NCI-H524 (cell line): ENCODE data around the gene TGM4.
A peak's percentile ranks its signal among the peaks of the same experiment; 100 is the strongest.
"Not testable (repeated sequence)": the region's sequence is repeated elsewhere in the genome, so short reads cannot be mapped to it uniquely, and the experiment has no call there.

Source experiments
- DNase-seq, 2 experiments: peaks; one replicate each; lab custom pipeline; 2025; lab: John Stamatoyannopoulos, UW

The TGM4 gene

DNA sequence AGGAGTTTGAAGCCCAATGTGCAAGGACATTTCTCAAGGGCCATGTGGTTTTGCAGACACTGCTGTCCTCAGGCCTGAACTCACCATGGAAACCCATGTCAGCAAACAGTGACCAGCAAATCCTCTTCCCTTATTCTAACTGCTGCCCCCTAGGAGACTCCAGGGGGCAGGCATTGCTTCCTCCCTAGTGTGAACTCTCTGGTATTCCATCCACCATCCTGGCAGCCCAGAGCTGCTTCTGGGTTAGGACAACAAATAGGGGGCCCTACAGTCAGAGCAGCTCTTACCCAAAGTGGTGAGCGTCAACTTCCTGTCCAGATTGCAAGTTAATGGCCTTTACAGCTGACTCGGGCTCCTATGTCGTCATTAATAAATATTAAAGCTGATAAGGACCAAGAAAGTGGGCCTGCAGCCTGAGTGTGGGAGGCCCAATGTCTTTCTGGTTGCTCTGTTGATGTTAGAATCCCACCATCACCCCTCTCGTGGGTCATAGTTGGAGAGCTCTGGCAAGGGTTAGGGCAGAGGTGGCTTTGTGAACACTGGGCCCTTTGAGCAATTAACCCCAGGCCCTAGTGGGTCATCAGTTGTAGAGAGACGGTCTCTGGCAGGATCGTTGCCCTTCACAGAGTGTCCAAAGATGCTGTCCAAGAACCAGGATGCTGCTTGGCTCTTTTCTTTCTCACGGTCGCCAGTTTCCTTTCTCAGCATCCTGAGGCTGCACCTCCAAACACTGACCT lies 41.5 kb downstream of the TGM4 start:
- DNase-seq: no peak

DNA sequence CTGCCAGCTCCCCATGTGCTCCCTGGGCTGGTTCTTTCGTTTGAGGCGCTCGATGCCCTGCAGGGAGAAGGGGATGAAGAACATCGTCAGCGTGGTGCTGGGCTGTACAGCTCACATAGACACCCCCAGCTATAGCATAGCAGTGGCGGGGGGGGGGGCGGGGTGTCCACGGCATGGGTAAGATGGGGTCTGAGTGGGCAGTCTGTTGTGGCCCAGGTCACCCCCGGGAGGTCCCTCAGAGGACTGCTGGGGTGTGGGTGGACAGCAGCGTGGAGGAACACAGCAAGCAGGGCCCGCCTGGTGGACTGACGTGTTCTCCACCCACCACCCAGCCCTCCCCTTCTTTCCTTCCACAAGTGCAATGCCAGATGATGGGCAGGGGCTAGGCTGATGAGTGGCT lies 43.7 kb downstream of the TGM4 start:
- no peak for DNase-seq

DNA sequence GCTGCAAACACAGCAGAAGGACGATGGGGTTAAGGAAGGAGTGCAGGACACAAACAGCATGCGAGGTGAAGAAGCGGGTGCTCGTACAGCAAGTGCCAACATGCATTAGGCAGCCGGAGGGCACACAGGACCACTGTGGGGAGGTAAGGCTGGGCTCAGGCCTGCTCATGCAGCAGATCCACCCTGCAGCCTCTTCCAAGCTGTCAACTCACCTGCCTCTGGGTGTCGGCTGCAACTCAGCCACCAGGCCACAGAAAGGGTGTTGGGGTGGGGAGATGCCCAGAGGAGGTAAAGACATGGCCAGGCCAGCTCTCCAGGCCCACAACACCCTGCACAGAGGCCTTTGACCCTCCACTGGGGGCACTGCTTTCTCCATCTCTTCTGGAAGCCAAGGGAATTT lies 44.2 kb downstream of the TGM4 start:
- DNase-seq: no peak

DNA sequence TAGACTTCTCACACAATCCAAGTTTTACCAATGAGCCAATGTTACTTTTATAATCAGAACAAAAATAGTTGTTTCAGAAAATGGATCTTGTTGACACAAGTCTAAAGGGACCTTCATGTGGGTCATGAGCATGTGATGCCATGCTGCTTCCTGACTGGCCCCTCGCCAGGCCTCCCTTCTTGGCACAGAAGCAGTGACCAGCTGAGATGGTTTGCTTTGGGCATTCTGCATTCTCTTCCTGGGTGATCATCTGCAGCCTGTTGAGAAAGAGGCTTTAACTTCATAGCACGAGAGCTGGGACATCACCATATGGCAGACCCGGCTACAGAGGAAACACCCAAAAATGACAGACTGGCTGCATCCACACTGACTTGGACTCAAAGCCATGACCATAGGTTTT lies 45.7 kb downstream of the TGM4 start:
- DNase-seq: no peak

DNA sequence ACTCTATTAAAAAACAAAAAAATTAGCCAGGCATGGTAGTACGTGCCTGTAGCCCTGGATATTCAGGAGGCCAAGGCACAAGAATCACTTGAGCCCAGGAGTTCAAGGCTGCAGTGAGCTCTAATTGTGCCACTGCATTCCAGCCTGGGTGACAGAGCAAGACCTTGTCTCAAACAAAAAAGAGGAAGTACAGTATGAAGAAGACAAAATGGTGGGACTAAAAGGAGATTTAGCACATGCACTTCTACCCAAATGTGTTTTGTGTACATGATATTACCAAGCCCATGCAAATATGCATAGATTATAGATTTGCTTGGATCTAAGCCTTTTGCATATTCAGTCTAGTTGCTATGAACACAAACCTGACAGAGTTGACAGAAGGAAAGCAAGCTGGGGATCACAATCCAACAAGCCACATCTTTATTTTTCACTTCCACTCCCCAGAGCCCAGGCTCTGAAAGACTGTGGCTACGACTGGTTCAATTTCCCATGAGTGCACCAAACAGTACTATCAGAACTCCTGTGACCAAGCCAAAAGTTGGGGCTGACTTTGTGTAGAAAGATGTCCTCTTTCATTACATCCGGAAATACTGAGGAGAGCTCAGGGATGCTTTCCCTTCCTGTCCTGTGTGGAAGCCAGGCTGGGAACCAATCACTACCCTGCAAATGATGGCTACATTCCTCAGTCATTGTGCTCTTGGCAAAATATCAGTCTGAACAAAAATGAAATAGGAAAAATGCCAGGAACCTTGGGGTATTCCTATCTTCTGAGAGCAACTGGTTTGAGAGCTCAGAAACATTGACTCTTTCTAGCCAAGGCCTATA lies 49.4 kb downstream of the TGM4 start:
- no peak for DNase-seq

DNA sequence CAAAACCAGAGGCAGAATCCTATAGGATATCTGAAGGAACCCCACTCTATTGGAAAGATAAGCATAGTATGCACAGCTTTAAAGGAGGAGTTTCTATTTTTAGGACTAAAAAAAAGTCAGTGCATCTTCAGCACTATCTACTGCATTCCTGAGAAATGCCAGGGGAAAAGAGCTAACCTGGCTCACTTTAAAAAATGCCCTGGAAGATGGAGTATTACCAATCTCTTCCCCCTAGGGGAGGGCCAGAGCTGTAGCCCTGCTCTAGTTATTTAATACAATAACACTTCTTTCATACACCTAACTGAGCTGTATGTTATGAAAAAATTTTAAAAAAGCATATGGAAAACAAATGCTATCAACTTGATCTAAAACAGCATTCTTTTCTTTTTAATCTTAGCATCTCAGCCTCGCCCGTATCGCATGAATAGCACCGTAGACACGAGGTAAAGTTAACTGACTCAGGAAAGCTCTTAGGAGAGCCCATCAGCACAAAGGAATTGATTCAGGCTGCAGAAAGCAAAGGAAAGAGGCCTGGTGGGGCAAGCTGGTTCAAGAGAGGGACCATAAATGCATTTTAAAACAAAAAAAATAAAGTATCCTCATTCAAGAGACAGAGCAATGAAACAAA lies 50.2 kb downstream of the TGM4 start:
- DNase-seq: no peak

DNA sequence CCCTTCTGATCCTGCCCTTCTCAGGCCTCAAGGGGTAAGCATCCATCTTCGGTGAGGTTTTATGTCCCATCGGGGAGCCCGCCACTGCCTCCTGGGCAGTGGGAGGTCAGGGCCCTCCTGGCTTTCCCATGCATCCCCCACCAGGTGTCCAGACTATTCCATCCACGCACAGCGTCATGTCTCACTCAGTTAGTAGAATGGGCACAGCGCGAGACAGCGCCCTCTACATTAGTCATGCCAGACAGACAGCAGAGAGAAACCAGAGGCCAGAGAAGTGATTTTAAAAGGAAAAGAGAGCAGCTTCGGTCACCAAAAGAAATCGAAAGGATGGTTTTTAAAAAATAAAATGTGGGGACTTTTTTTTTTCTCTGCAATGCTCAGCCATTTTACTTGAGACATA lies 51.8 kb downstream of the TGM4 start:
- no peak for DNase-seq

DNA sequence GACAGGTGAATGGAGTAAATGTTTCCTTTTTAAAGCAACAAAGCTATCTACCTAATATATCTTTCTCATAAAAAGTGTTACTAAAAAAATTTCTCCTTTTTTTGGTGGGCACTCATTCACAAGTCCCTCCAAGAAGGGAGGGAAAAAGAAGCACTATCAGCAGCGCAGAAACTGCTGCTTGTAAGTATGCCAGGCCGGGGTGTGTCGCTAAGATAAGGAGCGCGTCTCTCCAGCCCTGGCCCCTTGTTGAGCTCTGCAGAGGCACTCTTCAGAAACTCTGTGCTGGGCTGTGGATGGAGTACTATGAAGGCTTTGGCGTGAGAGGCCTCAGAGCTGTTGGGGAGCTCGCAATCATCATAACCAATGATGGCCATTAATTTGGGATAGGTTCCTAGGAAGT lies 52.5 kb downstream of the TGM4 start:
- no peak for DNase-seq

DNA sequence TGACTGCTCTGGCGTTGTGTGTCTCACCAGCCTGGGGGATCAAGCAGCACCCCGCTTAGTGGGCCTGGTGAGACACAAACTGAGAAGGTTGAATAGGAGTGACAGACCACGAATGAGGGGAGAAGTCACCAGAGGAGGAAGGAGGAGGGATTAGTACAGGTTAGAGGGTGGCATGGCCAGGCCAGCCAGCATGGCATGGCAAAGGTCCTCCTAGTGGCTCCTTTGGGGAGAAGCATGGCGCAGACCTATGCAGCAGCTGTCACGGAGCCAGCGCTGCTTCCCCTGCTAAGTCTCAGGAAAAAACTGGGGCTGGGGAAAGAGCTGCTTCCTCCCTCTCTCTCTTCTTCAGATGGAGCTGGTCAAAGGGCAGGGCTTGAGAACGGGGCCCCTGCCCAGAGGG lies 53.0 kb downstream of the TGM4 start:
- no peak for DNase-seq

DNA sequence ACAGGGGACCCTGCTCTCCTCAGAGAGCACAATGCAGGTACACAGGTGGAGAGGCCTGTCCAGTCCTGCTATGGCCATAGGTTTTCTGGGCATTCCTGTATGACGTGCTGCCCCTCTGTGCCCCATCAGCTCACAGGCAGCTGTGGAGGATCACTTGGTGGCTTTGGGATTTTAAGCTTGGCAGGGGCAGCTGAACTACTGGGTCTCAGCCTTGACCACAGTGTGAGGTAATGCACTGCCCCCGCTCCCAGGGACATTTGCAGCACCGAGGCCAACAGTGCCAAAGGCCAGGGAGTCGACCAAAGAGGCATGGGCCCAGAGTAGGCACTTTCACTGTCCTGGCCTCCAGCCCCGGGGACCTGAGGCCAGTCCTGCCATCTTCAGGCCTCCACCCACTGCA lies 55.4 kb downstream of the TGM4 start:
- DNase-seq: no peak

DNA sequence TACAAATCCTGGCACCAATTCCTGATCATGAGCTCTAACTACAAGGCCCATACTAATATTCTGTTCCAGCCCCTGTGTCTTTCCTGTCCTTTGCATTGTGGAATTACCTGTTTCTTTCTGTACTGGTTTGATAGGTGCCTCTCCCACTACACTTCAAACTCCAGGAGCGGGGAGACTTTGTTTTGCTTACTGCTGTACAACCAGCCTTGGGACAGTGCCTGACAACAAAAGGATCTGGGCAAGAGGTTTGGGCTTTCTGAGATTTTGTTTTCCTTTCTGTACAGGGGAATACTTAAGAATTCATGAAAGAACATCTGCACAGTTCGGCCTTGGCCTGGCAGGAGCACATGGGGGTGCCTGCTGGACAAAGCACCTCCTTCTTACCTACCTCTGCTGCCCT lies 56.5 kb downstream of the TGM4 start:
- DNase-seq: no peak

DNA sequence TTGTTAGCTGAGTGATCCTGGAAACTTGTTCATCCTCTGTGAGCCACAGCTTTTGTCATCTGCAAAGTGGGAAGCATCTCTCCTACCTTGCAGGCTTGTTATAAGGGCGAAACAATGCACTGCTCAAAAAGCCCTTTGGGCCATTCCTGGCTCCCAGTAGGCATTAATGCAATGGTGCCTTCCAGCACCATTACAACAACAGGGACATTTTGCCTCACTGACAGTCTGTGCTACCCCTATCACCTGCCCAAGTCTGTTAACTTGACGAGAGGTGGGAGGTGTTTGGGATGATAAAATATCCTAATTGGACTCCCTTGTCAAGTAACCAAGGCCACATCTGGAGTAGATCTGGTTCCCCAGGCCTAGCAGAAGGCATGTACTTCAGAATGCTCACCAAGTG lies 57.4 kb downstream of the TGM4 start:
- DNase-seq: no peak

DNA sequence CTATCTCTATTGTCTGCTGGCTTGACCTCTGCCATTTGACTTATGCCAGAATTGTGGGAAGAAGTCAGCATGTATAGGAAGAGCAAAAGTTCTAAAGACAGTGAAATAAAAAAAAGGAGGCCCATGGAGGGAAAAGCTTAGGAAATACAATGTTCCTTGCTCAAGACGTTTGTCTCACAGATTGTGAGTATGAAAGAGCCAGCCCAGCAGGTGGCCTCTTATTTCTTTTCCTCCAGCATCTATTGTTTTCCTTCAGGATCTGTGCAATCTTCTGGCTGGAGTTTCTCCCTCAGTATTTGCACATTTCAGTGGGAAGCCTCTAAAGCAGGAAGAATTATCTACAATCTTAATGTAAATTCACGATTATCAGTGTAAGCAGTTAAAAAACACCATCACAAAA lies 57.9 kb downstream of the TGM4 start:
- no peak for DNase-seq

DNA sequence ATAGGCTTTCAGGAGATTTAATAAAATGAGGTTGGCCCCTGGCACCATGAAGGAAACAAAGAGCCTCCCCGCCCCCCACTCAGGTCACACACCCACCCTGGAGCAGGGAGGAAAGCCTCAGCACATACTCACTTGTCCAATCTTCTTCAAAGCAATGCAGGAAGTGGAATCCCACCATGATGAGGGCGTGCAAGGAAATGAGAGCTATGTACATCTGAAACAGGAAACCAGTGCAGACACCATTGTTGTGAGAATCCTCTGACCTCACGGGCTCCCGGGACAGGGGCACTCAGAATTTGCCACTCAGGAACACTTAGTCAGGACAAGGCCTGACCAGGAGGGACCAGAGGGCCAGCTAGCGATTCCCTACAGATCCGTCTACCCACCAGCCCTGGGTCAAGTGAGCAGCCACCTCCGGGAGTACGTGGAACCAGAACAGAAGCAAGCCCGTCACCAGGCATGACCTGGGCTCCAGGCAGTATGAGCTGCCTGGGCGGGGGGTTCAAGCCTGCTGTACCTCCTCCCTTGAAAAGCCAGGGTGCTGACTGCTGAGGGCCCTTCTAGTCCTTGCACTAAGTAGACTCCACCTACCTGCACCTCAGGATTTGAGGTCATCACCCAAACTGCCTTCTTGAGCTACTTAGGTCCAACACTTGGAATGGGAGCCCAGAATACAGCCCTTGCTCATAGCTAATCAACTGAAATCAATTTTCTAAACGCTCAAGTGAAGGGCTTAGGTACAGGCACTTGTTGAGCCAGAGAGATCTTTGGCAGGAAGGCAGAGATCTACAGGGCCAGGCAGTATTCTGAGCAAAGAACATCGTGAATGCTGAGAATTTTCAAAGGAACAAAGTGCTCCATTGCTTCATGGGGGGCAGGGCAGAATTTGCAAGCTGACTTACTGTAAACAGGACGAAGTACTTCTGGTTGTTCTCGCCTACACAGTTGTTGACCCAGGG lies 58.9 kb downstream of the TGM4 start:
- DNase-seq: no peak

DNA sequence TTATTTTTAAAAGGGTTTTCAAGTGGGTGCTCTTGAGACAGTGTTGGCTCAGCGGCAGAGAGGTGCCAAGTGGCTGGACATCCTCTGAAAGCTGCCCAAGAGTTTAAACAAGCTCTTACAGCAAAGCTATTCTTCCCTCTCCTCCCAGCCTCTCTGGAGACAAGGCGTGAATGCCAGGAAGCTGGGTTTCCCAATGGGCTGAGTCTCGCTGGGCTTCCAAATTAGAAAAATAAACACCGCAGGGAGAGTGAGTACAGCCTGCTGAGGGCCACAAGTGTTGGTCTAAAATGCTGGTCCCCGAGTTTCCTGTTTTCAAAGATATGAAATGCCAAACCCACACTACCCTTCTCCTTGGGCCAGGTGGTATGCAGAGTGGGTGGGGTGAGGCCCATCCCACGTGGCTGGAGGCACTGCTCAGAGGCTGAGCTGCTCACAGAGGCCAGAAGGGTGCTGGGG lies 65.2 kb downstream of the TGM4 start:
- DNase-seq: peak; percentile 74 to 93

DNA sequence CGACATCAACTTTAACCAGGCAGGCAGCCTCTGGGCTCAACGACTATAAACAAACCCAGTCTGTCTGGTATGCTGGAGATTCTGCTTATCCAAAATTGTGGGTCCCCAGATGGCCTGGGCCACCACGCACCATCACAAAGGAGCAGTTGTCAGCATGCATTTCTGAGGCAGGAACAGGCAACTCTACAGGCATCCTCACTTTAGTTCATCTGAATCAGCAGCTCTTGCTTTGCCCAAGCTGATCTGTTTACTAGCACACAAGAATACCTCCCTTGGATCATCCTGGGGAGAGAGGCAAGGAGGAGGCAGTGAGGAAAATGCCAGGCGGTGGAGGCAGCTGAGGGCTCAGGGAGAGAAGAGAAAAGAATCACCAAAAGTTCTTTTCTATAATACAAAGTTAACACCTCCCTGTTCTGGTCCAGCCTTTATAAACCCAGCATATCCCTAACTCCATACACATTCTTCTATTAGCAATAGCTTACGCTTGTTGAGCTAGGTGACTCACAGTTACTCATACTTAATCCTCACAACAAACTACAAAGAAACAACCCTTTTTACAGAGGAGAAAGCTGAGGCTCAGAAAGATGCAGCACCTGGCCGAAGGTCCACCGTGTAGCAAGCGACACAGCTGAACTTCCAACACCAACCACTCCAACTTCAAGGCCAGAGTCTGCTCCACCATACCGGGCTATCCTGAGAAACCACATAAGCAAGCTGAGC lies 68.0 kb downstream of the TGM4 start:
- DNase-seq: no peak

DNA sequence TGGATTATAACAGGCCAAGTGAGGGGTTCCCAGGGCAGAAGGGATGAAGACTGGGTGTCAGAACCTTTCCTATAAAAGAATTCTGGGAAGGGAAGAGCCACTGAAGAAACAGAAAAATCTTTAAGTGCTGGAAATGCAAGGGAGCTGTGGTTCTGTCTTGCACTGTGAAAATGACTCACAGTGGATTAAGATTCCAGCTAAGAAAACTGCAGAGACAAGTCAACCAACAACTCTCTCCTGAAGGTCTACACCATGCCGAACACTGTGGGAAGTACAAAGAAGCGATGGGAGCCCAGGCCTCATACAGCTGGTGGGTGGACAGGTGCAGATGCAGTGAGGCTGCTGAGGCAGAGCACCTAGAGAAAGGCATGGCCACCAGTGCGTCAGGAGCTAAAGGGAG lies 73.8 kb downstream of the TGM4 start:
- DNase-seq: no peak

DNA sequence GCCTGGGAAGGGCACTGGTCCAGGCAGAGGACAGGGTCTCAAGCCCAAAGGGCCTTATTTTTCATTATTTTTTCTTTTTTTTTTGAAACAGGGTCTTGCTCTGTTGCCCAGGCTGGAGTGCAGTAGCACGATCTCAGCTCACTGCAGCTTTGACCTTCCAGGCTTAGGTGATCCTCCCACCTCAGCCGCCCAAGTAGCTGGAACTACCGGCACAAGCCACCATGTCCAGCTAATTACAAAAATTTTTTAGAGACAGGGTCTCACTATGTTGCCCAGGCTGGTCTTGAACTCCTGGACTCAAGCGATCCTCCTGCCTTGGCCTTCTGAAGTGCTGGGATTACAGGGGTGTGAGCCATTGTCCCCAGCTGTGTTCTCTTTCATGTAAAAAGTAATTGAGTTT lies 75.4 kb downstream of the TGM4 start:
- DNase-seq: not testable (repeated sequence)

DNA sequence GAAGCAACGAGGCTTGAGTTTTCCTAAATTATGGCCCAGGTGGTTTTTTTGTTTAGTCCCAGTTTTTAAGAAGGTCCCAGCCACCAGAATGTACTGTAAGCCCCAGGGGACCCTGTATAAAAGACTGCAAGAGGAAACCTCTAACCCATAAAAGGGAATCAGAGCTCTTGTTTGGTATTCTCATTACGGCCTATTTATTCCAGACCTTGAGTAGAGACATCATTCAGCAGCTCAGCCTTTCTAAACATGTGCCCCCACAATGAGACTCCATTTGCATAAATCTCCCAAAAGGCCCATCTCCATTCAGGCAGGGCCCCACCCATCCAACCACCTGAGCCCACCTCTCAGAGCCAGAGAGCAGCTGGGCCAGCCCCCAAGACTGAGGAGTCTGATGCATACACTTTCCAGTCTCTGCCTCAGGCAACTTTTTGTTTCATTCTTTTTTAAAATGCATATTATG lies 75.9 kb downstream of the TGM4 start:
- DNase-seq: no peak

DNA sequence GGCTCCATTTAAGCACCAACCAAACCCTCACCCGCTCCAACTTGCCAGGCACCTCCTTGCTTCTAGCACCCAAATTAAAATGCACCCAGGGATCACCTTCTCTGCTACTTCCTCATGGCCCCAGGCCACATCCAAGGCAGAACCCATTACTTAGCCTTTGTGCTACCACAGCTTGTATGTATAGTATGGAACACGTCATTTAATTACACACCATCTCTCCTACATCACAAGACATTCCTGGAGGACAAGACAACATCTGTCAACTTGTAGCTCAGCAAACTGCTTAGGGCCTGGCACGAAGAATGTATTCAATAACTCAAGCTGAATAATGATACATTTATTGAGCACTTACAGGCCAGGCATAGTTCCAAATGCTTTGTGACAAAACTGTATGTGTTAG lies 78.3 kb downstream of the TGM4 start:
- no peak for DNase-seq

DNA sequence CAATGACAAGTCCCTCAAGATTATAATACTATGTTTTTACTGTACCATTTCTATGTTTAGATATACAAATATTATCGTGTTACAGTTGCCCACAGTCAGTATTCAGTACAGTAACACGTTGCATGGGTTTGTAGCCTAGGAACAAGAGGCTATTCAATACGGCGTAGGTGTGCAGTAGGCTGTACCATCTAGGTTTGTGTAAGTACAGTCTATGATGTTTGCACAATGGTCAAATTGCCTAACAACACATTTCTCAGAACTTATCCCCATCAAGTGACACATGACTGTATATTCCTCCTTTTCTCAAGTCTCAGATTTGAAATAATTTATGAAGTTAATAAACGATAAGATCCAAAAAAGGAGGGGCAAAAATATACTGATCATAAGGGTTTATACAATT lies 79.9 kb downstream of the TGM4 start:
- DNase-seq: no peak
